GM15510 (cell line): Measurements from ENCODE around the gene HDAC7.

Experiments used
- POLR2A ChIP-seq: IDR thresholded peaks from 3 replicates; pipeline ENCODE4 v1.6.1; 2011; ENCODE audit warnings: borderline replicate concordance; ENCODE audit not compliant: insufficient read length; ENCODE audit errors: extremely low read depth

Gene HDAC7

DNA sequence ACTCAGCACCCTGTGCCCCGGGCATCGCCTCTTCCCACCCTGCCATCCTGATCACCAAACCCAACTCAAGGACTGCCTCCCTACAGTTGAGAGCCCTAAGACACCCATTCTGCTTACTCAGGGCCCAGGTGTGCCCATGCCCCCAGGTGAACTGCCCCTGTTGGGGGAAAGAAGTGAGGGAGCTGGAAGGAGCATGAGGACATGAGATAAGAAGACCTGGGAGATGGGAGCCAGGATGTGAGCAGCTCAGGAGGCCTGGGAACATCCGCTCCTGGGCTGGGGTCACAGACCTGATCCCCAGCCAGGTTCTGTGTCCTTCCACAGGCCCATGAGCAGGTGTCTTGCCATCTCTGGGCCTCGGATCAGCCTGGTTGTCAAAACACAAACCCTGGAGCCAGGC lies 67.6 kb downstream of the HDAC7 start:
- TF ChIP-seq POLR2A: no peak

DNA sequence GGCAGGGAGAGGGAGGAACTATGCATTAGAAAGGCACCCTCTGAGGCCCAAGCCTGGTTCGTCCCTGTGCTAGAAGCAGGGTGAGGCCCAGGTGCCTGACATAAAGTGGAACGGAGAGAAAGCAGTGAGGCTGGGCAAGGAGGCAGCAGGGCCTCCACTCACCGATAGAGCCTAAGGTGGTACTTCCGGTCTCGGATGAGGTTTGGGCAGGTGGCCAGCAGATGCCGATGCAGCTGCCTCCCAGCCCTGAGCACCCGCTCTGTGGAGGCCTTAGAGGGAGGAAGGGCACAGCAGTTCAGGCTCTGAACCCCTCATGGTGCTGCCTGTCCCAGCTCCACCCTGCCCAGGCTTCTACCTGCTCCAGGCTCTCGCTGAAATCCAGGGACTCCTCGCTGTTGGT lies 68.1 kb downstream of the HDAC7 start:
- no peak for TF ChIP-seq POLR2A

DNA sequence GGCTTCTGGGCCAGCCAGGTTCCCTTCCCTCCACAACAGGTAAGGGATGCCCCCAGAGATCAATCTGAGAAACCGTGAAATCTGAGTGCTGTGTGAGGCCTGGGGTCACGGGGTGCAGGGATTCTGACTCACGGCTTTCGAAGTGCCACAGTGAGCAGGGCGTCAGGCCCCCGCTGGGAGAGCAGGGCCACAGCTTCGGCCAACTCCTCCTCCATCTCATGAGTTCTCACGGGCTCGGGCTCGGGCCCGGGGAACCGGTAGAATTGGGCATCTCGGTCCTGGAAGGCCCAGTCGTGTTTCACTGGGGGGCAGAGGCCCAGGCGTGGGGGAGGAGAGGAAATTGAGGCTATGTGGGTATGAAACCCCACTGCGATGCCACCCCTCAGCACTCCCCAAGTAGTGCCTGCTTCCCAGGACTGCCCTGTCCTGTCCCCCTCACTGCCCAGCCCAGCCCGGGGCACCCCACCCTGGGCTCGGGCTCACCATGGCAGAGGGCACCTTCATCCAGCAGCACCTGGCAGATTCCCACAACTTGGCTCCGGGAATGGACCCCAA lies 68.7 kb downstream of the HDAC7 start:
- no peak for TF ChIP-seq POLR2A

DNA sequence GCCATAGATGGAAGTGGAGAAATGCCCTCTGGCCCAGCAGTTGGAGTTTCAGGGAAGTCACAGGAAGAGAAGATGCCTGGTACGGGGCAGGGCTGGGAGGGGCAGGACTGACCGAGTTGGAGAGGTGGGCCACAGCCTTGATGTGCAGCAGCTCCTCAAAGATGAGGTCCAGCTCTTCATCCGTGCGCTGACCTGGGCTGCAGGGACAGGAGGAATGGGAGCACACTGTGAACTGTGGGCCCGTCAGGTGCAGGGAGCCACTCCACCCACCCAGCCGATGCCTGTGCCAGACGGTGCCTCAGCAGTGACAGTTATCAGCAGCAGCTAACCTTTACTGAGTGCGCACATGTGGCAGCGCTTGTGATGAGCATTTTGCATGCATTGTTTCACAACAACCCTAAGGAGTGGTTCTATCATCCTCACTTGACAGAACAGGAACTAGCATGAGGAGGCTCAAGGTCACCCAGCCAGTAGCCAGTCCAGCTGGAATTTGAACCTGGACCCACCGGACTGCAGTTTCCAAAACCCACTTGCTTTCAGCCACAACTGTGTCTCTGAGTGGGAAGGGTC lies 69.4 kb downstream of the HDAC7 start:
- no peak for TF ChIP-seq POLR2A

DNA sequence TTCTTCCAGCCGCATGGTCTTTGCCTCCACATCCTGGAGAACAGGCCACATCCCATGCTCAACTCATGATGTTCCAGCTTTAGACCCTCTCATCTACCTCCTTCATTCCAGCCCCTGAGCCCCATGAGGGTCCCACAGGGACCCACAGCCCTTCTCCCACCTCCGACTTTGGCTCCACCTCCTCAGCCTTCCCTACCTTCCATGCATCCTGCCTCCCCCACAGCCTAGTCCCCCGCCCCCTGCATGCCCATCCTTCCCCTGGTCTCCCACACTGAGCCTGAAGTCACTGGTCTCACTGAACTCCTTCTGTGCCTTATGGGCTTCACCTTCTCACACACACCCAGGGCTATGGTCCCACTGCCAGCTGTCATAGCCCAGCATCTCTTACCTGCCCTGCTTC lies 70.8 kb downstream of the HDAC7 start:
- TF ChIP-seq POLR2A: no peak

DNA sequence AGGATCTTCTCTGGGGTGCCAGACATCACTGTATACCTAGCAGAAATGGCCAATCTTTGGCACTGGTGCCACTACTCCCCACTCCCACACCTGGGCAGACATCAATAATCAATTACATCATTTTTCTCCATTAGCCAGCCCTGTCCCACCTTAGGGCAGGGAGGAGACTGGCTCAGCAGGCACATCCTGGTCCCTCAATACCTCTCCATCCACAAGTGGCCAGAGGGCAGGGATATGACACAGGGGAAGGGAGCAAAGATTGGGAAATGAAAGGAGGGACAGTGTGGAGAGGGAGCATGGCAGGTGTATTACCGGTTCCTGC lies 71.2 kb downstream of the HDAC7 start:
- TF ChIP-seq POLR2A: no peak

DNA sequence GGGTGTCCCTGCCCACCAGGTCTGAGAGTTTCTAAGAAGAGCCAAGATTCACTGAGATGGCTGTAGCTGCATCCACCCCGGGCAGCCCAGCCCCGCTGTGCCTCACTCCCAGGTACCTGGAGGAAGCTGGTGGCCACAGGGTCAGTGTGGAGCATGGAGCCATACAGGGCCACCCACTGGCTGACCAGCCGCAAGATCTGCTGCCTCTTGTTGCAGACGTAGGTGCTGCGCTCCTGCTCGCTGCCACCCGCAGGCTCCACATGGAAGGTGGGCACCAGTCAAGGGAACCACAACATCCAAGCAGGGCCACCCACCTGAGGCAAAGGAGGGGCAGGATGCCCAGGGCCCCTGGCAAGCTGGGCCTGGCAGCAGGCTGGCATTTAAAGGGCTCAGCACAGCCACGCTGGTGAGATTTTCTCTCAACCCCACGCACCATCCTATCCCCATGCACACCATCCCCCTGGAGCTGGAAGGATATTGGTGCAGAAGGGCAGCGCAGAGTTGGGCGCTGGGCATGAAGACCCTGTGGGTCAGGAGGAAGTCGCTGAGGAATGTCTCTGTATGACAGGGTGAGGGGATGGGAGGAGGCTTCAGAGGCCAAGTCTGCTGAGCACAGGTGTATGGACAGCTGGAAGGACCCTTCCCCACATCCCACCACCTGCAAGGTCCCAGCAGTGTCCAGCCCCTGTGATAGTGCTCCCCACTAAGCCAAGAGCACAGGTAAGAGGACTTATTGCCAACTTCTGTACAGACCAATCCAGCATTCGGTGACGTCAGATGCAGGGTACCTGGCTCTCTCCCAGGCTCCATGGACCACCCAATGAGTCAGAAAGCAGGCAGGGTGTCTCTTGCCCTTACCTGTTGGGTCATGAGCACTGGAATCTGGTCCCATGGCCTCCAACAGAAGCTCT lies 71.9 kb downstream of the HDAC7 start:
- no peak for TF ChIP-seq POLR2A

DNA sequence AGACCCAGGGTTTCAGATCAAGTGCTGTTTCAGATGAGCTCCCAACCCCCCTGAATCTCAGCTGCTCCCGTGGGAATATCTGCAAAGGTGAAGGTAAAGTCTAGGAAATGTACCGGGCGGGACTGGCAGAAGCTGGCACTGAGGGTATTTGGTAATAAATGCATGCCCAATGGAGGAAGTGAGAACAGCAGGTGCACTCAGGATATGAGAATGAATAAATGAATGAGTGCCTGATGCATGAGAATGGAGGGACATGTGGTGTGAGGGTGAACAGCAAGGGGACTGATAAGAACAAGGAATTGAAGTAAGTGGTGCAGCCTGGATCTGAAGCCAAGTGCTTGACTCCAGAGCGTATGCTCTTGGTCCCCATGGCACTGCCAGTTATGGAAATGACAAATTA lies 72.6 kb downstream of the HDAC7 start:
- TF ChIP-seq POLR2A: no peak

DNA sequence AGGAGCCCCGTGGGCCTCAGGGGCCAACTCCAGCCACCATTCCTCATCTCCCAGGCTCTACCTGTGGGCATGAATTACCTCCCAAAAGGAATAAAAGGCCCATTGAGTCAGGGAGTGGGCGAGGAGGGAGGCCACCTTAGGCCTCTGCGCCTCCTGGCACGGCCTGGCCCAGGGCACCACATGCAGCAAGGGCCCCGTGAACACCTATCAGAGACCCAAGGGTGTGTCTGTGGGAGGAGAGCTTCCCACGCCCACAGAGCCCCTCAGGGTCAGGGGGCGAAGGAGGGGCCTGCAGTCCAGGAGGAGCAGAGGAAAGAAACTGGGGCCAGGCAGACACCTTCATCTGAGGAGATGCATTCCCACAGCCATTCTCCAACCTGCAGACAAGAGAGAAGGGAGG lies 73.2 kb downstream of the HDAC7 start:
- no peak for TF ChIP-seq POLR2A

DNA sequence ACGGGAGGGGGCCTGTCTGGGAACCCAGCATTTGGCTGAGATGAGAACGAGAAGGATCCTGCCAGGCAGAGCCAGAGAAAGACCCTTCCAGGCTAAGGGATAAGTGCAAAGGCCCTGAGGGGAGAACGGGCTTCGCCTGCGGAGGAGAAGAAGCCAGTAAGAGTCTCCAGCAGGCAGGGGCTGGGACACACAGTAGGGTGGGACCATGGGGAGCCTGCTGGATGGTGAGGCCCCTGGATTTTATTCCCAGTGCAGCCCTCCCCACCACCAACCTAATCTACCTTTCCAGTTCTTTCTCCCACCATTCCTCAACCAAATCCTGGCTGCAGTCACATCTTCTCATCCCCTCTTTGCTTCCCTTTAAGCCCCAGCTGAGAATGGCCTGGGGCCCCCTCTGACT lies 73.6 kb downstream of the HDAC7 start:
- TF ChIP-seq POLR2A: no peak

DNA sequence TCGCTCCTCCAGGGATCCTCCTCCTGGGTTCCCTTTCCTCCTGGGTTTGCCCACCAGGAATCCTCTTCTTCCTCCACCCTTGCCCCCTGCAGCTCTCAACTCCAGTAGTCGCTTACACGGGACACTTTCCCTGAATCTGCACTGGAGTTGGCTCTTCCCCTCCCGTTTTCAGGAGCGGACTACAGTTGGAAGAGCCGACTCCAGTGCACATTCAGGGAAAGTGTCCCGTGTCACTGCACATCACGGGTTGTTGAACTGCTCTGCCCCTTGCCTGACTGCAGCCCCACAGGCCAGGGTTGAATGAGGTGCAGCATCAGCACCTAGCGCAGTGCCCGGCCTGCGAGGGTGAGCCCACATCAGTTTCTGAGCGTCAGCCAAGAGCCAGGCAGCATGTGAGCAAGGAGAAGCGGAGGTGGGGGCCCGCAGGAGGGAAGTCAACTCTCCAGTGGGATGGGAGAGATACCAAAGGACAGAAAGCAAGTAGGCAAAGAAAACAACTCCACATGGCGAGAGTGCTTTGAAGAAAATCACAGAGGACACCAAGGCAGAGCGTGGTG lies 74.1 kb downstream of the HDAC7 start:
- no peak for TF ChIP-seq POLR2A

DNA sequence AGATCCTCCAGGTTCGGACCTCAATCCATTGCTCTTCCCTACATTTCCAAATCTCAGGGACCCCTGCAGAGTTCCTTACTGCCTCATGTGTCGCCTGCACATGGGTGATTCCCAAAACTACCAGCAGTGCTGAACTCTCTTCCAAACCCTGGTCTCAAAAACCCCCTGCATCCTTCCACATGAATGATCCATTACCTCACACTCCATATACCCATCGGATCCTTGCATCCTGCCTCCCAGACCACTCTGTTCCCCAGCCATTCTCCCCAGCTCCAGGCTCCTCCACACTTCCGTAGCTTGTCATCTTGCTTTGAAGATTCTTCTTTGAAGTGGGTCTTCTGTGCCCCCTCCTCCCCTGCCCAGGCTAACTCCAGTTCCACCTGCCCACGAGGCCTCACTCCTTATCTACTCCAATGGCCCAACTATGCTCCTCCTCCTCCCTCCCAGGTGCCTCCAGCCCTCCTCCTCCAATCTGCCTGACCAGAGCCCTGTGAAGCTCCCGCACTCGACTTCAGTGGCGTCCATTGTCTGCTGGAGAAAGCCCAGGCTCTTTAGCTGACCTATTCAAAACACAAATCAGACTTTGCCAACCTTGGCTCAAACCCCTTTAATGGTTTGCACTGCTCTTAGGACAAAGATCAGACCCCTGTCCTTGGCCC lies 74.8 kb downstream of the HDAC7 start:
- no peak for TF ChIP-seq POLR2A

DNA sequence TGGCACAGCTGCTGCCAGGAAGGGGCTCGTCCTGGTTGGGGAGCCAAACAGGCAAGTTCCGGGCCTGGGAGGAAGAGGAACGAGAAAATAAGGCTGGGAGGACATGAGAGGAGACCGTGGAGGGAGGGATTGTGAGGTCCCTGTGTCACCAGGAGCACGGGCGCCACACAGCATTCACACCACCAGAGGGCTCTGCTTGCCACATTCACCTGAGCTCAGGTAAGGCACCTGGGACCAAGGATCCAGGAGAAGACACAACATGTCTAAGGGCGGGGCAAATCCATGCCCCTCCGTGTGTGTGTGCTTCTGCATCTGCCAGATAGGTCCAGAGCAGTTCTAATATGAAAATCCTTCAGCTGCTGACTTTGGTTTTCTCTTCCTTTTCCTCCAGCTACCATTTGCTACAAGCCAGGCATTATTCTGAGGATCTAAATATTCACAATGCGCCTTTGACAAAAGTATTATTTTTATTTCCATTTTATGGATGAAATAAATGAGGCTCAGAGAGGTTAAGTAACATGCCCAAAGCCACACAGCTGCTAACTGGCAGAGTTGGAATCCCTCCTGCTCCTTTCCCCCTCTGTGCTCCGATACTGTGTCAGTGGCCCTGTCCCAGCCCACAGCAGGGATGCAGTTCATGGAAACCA lies 75.6 kb downstream of the HDAC7 start:
- no peak for TF ChIP-seq POLR2A

DNA sequence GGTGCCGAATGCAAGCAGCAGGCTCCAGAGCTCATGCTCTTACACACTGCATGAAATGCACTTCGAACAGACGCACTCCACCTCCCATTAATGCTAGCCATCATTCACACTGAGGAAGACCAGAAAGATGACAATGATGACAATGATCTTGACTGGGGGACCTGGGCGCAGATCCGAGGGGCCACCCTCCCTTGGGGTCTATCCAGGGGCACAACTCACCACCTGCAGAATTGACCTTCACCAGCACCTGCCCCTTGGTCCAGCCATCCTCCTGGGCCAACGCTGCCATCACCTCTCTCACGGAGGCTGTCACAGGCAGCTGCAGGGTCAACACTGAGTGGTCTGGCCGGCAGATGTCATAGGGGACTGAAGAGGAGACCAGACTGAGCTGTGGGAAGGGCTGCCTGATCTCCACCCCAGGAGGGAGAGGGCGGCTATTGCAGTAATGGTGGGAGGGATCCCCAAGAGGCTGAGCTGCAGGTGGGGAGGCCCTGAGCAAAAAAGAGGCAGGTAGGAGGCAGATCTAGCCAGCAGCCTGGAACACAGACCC lies 76.3 kb downstream of the HDAC7 start:
- no peak for TF ChIP-seq POLR2A
